Adrenal gland (tissue), 5 donors: Measurements from ENCODE around the gene USP22.

ENCODE experiments used
- POLR2A ChIP-seq, 2 donors: fragments of 450-650 bp; IDR thresholded peaks; one replicate each; pipeline ENCODE4 v1.6.1; 2017; ENCODE audit warnings: antibody characterized with exemption in 2 of 2, mild to moderate bottlenecking in 2 of 2, moderate library complexity in 1 of 2
- TF ChIP-seq, protein P1 (sequence below), 6 experiments: fragments of 450-650 bp in 4 of 6; fragments of 200-600 bp in 2 of 6; sonication (generic) in 1 of 6; IDR thresholded peaks; 1 replicate in 5 of 6; 2 replicates in 1 of 6; pipeline versions ENCODE4 v1.5.1 to v1.8.0; 2016 to 2021; ENCODE audit warnings: antibody characterized with exemption in 6 of 6, mild to moderate bottlenecking in 2 of 6, moderate library complexity in 1 of 6
- donor health status: DM: no; HTN: no; CAD: no.

DNA sequence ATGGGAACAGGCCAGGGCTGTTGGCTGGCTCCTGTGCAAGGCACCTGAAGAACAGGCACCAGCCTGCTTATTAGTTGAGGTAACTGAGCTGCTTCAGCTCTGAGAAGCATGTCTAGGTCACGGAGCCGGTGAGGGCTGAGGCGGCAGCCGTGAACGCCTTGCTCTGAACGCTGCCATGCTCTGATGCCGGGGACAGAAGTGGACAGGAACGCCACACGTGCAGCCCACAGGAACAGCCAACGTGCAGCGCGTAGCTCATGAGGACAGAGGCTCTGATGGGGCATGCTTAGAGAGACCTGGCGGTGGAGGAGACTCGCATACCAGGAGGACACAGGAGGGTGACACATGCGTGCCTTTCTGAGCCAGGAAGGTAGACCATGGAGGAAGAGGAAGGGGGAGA is 25.6 kb downstream of the USP22 start:
- no peak for TF ChIP-seq POLR2A (IDR thresholded peaks at IDR 0.05)
- TF ChIP-seq, protein P1, sequence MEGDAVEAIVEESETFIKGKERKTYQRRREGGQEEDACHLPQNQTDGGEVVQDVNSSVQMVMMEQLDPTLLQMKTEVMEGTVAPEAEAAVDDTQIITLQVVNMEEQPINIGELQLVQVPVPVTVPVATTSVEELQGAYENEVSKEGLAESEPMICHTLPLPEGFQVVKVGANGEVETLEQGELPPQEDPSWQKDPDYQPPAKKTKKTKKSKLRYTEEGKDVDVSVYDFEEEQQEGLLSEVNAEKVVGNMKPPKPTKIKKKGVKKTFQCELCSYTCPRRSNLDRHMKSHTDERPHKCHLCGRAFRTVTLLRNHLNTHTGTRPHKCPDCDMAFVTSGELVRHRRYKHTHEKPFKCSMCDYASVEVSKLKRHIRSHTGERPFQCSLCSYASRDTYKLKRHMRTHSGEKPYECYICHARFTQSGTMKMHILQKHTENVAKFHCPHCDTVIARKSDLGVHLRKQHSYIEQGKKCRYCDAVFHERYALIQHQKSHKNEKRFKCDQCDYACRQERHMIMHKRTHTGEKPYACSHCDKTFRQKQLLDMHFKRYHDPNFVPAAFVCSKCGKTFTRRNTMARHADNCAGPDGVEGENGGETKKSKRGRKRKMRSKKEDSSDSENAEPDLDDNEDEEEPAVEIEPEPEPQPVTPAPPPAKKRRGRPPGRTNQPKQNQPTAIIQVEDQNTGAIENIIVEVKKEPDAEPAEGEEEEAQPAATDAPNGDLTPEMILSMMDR (IDR thresholded peaks at IDR 0.05): no peak
